Measurements from ENCODE around the gene FBXL22. TPM values are rescaled to one million over a fixed set of nuclear protein-coding genes. Genes with fewer than 3 reads are reported as not detected.

The FBXL22 gene, protein sequence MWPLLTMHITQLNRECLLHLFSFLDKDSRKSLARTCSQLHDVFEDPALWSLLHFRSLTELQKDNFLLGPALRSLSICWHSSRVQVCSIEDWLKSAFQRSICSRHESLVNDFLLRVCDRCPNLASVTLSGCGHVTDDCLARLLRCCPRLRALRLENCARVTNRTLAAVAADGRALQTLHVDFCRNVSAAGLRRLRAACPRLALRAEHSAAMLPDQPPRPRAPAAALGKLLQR
- 1.4 and 1.7 TPM in 2 replicates for total RNA-seq

DNA sequence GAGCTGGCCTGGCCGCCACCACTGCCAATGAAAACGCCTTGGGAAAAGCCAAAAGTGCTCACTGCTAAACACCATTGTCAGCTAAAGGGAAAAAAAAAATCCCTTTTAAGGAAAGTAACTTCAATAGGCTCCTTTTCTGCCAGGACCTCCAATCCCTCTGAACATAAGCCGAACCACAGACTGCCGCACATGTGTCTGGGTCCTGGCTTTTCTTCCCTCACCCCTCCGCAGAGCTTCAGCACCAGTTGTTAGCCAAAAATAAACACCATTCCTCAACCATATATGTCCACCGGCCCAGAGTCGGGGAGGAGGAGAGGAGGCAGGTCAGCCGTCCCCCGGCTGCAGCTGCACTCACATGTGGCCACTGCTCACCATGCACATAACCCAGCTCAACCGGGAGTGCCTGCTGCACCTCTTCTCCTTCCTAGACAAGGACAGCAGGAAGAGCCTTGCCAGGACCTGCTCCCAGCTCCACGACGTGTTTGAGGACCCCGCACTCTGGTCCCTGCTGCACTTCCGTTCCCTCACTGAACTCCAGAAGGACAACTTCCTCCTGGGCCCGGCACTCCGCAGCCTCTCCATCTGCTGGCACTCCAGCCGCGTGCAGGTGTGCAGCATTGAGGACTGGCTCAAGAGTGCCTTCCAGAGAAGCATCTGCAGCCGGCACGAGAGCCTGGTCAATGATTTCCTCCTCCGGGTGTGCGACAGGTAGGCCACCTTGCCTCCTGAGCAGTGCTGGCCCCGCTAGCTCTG lies at the start of gene FBXL22:
Gene FBXL22, plus strand, starts transcription at position 350 of the 753 bp plus-strand sequence. Its CDS starts 6 bp downstream, at position 356.

Other genes starting within 250 kb of the FBXL22 start
- 215 and 359 TPM in 2 replicates for gene CA12, start 215.5 kb upstream of the FBXL22 start, total RNA-seq
- gene USP3, start 92.8 kb upstream of the FBXL22 start, total RNA-seq, result 29.1 and 37.0 TPM in 2 replicates
- 142 and 147 TPM in 2 replicates for gene HERC1, start 236.6 kb downstream of the FBXL22 start, total RNA-seq